Naive thymus-derived CD8-positive, alpha-beta T cell (primary cell): Measurements from ENCODE around the gene RPL27. TPM values are rescaled to one million over a fixed set of nuclear protein-coding genes. Genes with fewer than 3 reads are reported as not detected.

Experiments used
- ATAC-seq, 2 donors: fragments of 150-1000 bp; cut with Tn5 transposase in 1 of 2; sonication (Bioruptor Pico), chemical (Tn5 transposase) in 1 of 2; 1 replicate in 1 of 2; 2 replicates in 1 of 2; pipeline ENCODE4 v1.10.0; 2021; ENCODE audit warnings: mild to moderate bottlenecking in 2 of 2, moderate library complexity in 2 of 2
- POLR2A ChIA-PET: fragments of 350-600 bp; sonication (Branson Sonifier 250); formaldehyde crosslinking; loops from one replicate; lab custom pipeline; 2021; ENCODE audit warnings: antibody characterized with exemption; lab: Charles Lee
- DNase-seq, 10 donors: peaks; one replicate each; pipeline versions ENCODE4 v3.0.0 to v3.0.0-alpha.2; 2020 to 2022
- H3K27ac Mint-ChIP-seq, 10 donors: one replicate each; pipeline ENCODE4 v1.8.0; 2020 to 2022; ENCODE audit warnings: mild to moderate bottlenecking in 10 of 10, mixed read lengths in 10 of 10, moderate library complexity in 4 of 10, inconsistent platforms in 1 of 10
- H3K27me3 Mint-ChIP-seq, 5 donors: one replicate each; pipeline ENCODE4 v1.8.0; 2021 to 2022; ENCODE audit warnings: mixed read lengths in 5 of 5
- H3K36me3 Mint-ChIP-seq, 3 donors: one replicate each; pipeline ENCODE4 v1.8.0; 2020 to 2022; ENCODE audit warnings: mixed read lengths in 3 of 3, mild to moderate bottlenecking in 2 of 3, inconsistent platforms in 1 of 3
- H3K4me1 Mint-ChIP-seq, 4 donors: one replicate each; pipeline ENCODE4 v1.8.0; 2021 to 2022; ENCODE audit warnings: mixed read lengths in 4 of 4
- H3K4me3 Mint-ChIP-seq, 10 donors: one replicate each; pipeline ENCODE4 v1.8.0; 2020 to 2022; ENCODE audit warnings: mild to moderate bottlenecking in 10 of 10, mixed read lengths in 10 of 10, moderate library complexity in 6 of 10, inconsistent platforms in 1 of 10
- H3K9me3 Mint-ChIP-seq, 9 donors: one replicate each; pipeline ENCODE4 v1.8.0; 2020 to 2022; ENCODE audit warnings: mixed read lengths in 9 of 9, mild to moderate bottlenecking in 3 of 9, inconsistent platforms in 1 of 9, moderate library complexity in 1 of 9
- polyA plus RNA-seq, 3 donors: library from polyadenylated mRNA; unstranded; fragments of 300-500 nt; fragmentation: Illumina TruSeq; gene quantifications; one replicate each; pipeline ENCODE4 v1.2.3, GENCODE V29; 2021
- total RNA-seq, 8 experiments: library from RNA in 2 of 8; stranded (reverse) in 2 of 8; gene quantifications; one replicate each; pipeline ENCODE4 v1.2.3 and lab custom pipeline; 2021 to 2026

RPL27 gene
- total and polyA plus RNA-seq, 5 experiments from 2014 or later = 1,609 to 2,846 (median 2,416) TPM

- Mint-ChIP-seq H3K27ac (no peak overlapping the region), H3K4me3 (no peak overlapping the region), H3K36me3 (no peaks in the 10 kb centered on the region), H3K27me3 (no peaks in the 10 kb centered on the region), H3K9me3 (no peaks in the 10 kb centered on the region), H3K4me1 (no peaks in the 10 kb centered on the region)
- ATAC-seq = no peak
- POLR2A ChIA-PET = no interaction called here
- DNase-seq = no peak
These were observed 41.4 kb downstream of the RPL27 start for GRCh38 chr17:43039646-43040045.

DNA sequence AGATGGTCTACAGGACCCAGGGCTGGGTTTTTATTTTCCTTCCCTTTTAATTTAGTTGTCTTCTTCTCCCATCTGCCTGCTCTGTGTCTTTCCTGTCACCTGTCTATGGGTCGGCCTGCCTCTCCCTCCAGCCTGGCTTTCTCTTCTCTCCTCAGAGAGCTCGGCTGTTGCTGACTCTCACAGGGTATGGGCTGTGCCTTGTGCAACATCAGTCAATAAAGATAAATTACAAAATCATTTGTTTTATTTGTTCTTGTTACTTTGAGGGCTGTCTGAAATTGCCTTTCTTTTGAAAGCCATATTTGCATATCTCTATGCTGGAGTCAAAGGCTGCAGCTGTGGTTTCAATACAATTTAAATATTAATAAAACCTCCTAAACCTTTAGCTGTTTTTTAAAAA, 42.4 kb downstream of the RPL27 start:
- H3K9me3 Mint-ChIP-seq = no peaks in the 10 kb centered on the region
- H3K27ac Mint-ChIP-seq = no peak overlapping the region
- H3K4me3 Mint-ChIP-seq = no peak overlapping the region
- no peak for DNase-seq
- no peaks in the 10 kb centered on the region for H3K36me3 Mint-ChIP-seq
- POLR2A ChIA-PET = no interaction called here
- no peak for ATAC-seq
- H3K4me1 Mint-ChIP-seq = no peaks in the 10 kb centered on the region
- no peaks in the 10 kb centered on the region for H3K27me3 Mint-ChIP-seq

- Mint-ChIP-seq H3K27me3 (no peaks in the 10 kb centered on the region), H3K9me3 (no peaks in the 10 kb centered on the region), H3K36me3 (no peaks in the 10 kb centered on the region), H3K27ac (no peak overlapping the region), H3K4me3 (no peak overlapping the region), H3K4me1 (no peaks in the 10 kb centered on the region)
- no peak for DNase-seq
- ATAC-seq = no peak
- POLR2A ChIA-PET = interaction anchor here (0.6 kb wide), 1 partner anchor 33 kb away, joined by 4 read pairs; no protein-coding TSS in a partner anchor
These were observed 43.9 kb downstream of the RPL27 start for GRCh38 chr17:43042025-43042628.

DNA sequence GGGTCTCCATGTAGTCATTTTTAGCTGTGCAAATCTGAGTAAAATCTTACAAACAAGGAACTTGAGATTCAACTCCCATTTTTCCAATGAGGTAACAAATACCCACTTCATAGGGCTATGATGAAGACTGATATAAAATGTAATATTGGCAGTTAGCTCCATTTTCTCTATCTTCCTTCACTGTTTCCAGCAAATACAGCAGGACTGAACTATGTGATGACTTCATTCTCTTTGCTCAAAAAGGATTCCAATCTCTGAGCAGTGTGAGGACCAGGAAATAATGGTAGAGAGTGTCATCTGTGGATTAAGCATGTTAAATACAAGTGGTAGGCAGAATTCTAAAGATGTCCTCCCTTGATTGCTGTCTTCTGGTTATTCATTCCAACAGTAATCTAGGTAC, 45.1 kb downstream of the RPL27 start:
- Mint-ChIP-seq H3K27me3 (no peaks in the 10 kb centered on the region), H3K9me3 (no peaks in the 10 kb centered on the region), H3K4me1 (no peaks in the 10 kb centered on the region), H3K36me3 (no peaks in the 10 kb centered on the region), H3K4me3 (no peak overlapping the region), H3K27ac (peak overlapping the region in 1 of 10 donors; percentile 15)
- POLR2A ChIA-PET = interaction anchor here (1.3 kb wide), 1 partner anchor 19 kb away, joined by 3 read pairs; no protein-coding TSS in a partner anchor
- no peak for ATAC-seq
- no peak for DNase-seq

- no peaks in the 10 kb centered on the region for H3K4me1 Mint-ChIP-seq
- DNase-seq (no peak), ATAC-seq (no peak)
- H3K9me3 Mint-ChIP-seq = no peaks in the 10 kb centered on the region
- H3K27ac Mint-ChIP-seq = no peak overlapping the region
- H3K36me3 Mint-ChIP-seq = no peaks in the 10 kb centered on the region
- H3K27me3 Mint-ChIP-seq = no peaks in the 10 kb centered on the region
- POLR2A ChIA-PET = no interaction called here
- H3K4me3 Mint-ChIP-seq = no peak overlapping the region
These were observed 45.8 kb downstream of the RPL27 start for GRCh38 chr17:43044024-43044423.

DNA sequence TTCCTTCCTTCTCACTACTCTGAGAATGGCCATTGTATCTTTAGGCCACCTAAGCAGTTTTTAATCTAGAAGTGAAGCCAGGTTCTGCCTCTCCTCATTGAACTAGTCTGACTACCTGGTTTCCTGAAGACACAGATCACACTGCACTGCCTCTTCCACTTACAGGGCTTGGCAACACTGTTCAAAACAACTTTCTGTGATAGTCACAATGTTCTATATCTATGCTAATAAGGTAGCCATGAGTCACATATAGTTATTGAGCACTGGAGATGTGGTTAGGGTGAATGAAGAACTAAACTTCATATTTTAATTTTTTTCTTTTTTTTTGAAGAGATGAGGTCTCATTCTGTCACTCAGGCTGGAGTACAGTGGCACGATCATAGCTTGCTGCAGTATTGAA, 53.8 kb downstream of the RPL27 start:
- Mint-ChIP-seq H3K4me1 (no peaks in the 10 kb centered on the region), H3K27me3 (no peaks in the 10 kb centered on the region), H3K27ac (no peak overlapping the region), H3K9me3 (no peaks in the 10 kb centered on the region), H3K36me3 (peaks cover 0 to 2% (median 2%) of the 10 kb centered on the region in 3 donors), H3K4me3 (no peak overlapping the region)
- POLR2A ChIA-PET = no interaction called here
- DNase-seq (no peak), ATAC-seq (no peak)

Other genes starting within 250 kb of the RPL27 start
- gene RAMP2, start 237.2 kb upstream of the RPL27 start, total RNA-seq = not detected
- gene RAMP2, start 237.2 kb upstream of the RPL27 start, polyA plus RNA-seq = not detected
- 10 to 100 TPM; 51.0 to 55.2 TPM for gene VPS25, start 225.0 kb upstream of the RPL27 start, total RNA-seq
- 10 to 100 TPM; 43.9 to 64.5 (median 56.3) TPM for gene VPS25, start 225.0 kb upstream of the RPL27 start, polyA plus RNA-seq
- gene WNK4, start 217.8 kb upstream of the RPL27 start, total RNA-seq = under 1 TPM; 0.27 to 0.62 TPM
- gene WNK4, start 217.8 kb upstream of the RPL27 start, polyA plus RNA-seq = under 1 TPM in 1 of 3 donors, not detected in 2; 0.09 TPM
- 10 to 100 TPM; 26.7 to 27.0 TPM for gene COA3, start 199.7 kb upstream of the RPL27 start, total RNA-seq
- gene COA3, start 199.7 kb upstream of the RPL27 start, polyA plus RNA-seq = 100 to 1,000 TPM; 106 to 119 (median 118) TPM
- not detected for gene CNTD1, start 199.6 kb upstream of the RPL27 start, total RNA-seq
- gene CNTD1, start 199.6 kb upstream of the RPL27 start, polyA plus RNA-seq = under 1 TPM; 0.12 to 0.52 (median 0.24) TPM
- gene BECN1, start 174.1 kb upstream of the RPL27 start, total RNA-seq = 100 to 1,000 TPM; 103 to 109 TPM
- gene BECN1, start 174.1 kb upstream of the RPL27 start, polyA plus RNA-seq = 100 to 1,000 TPM; 106 to 124 (median 123) TPM
- gene PSME3, start 165.0 kb upstream of the RPL27 start, total RNA-seq = 10 to 100 TPM; 65.3 to 67.3 TPM
- 100 to 1,000 TPM; 117 to 123 (median 120) TPM for gene PSME3, start 165.0 kb upstream of the RPL27 start, polyA plus RNA-seq
- 1 to 10 TPM; 4.0 to 4.2 TPM for gene AOC2, start 153.8 kb upstream of the RPL27 start, total RNA-seq
- gene AOC2, start 153.8 kb upstream of the RPL27 start, polyA plus RNA-seq = under 1 TPM; 0.06 to 0.63 (median 0.12) TPM
- 1 to 10 TPM; 1.6 TPM for gene AOC3, start 147.2 kb upstream of the RPL27 start, total RNA-seq
- gene AOC3, start 147.2 kb upstream of the RPL27 start, polyA plus RNA-seq = under 1 TPM in 1 of 3 donors, not detected in 2; 0.13 TPM
- not detected for gene G6PC1, start 97.6 kb upstream of the RPL27 start, total RNA-seq
- not detected for gene G6PC1, start 97.6 kb upstream of the RPL27 start, polyA plus RNA-seq
- 10 to 100 TPM; 60.3 to 70.4 TPM for gene AARSD1, start 34.0 kb upstream of the RPL27 start, total RNA-seq
- 10 to 100 TPM; 40.5 to 56.2 (median 45.2) TPM for gene AARSD1, start 34.0 kb upstream of the RPL27 start, polyA plus RNA-seq
- gene PTGES3L, start 18.3 kb upstream of the RPL27 start, total RNA-seq = under 1 TPM; 0.38 to 0.49 TPM
- gene PTGES3L, start 18.3 kb upstream of the RPL27 start, polyA plus RNA-seq = under 1 TPM in 2 of 3 donors, not detected in 1; 0.30 to 0.51 TPM
- gene RUNDC1, start 17.9 kb upstream of the RPL27 start, total RNA-seq = 10 to 100 TPM; 18.6 to 18.8 TPM
- 10 to 100 TPM; 11.8 to 15.9 (median 14.6) TPM for gene RUNDC1, start 17.9 kb upstream of the RPL27 start, polyA plus RNA-seq
- 10 to 100 TPM; 35.7 to 39.1 TPM for gene IFI35, start 8.4 kb downstream of the RPL27 start, total RNA-seq
- 10 to 100 TPM; 44.8 to 49.8 (median 47.2) TPM for gene IFI35, start 8.4 kb downstream of the RPL27 start, polyA plus RNA-seq
- gene VAT1, start 24.0 kb downstream of the RPL27 start, total RNA-seq = 10 to 100 TPM; 36.7 to 42.2 TPM
- 10 to 100 TPM; 24.7 to 33.9 (median 28.2) TPM for gene VAT1, start 24.0 kb downstream of the RPL27 start, polyA plus RNA-seq
- under 1 TPM in 1 of 2 experiments, not detected in 1; 0.16 TPM for gene RND2, start 26.8 kb downstream of the RPL27 start, total RNA-seq
- gene RND2, start 26.8 kb downstream of the RPL27 start, polyA plus RNA-seq = under 1 TPM in 2 of 3 donors, not detected in 1; 0.08 to 0.09 TPM
- gene BRCA1, start 126.9 kb downstream of the RPL27 start, total RNA-seq = 1 to 10 TPM; 5.8 to 6.2 TPM
- gene BRCA1, start 126.9 kb downstream of the RPL27 start, polyA plus RNA-seq = 1 to 10 TPM in 2 of 3 donors, under 1 TPM in 1; 0.35 to 1.8 (median 1.2) TPM
- gene NBR1, start 172.8 kb downstream of the RPL27 start, total RNA-seq = 10 to 100 TPM; 81.3 to 88.0 TPM
- gene NBR1, start 172.8 kb downstream of the RPL27 start, polyA plus RNA-seq = 10 to 100 TPM; 63.3 to 73.2 (median 68.1) TPM
- 10 to 100 TPM; 17.3 to 18.0 TPM for gene TMEM106A, start 213.5 kb downstream of the RPL27 start, total RNA-seq
- gene TMEM106A, start 213.5 kb downstream of the RPL27 start, polyA plus RNA-seq = 1 to 10 TPM; 4.1 to 5.5 (median 4.2) TPM
- gene CCDC200, start 230.2 kb downstream of the RPL27 start, total RNA-seq = 1 to 10 TPM; 1.4 to 2.1 TPM
- under 1 TPM in 2 of 3 donors, not detected in 1; 0.69 to 0.73 TPM for gene CCDC200, start 230.2 kb downstream of the RPL27 start, polyA plus RNA-seq
- 1,000 to 10,000 TPM; 8,620 to 8,904 TPM for gene RNU2-1, start 235.6 kb downstream of the RPL27 start, total RNA-seq
- gene RNU2-1, start 235.6 kb downstream of the RPL27 start, polyA plus RNA-seq = not detected